Osteoblast (primary cell): ENCODE data around the gene DOCK1. TPM values are rescaled to one million over a fixed set of nuclear protein-coding genes. Genes with fewer than 3 reads are reported as not detected.

ENCODE experiments used
- DNase-seq: peaks from one replicate; pipeline ENCODE4 v3.0.0; 2011; ENCODE audit warnings: low spot score, mixed read lengths; ENCODE audit not compliant: insufficient read length; ENCODE audit errors: missing footprints
- H2AFZ ChIP-seq: 2 replicates; pipeline ENCODE4 v1.6.0; 2011; ENCODE audit warnings: mild to moderate bottlenecking, low read length
- H3K27ac ChIP-seq: 2 replicates; pipeline ENCODE4 v1.5.1; 2011; ENCODE audit warnings: mild to moderate bottlenecking, low read depth, low read length, moderate library complexity
- H3K27me3 ChIP-seq: 2 replicates; pipeline ENCODE4 v1.6.0; 2012; ENCODE audit warnings: mild to moderate bottlenecking, control low read depth, inconsistent platforms, low read length, moderate library complexity; ENCODE audit not compliant: insufficient read depth
- H3K36me3 ChIP-seq: 2 replicates; pipeline ENCODE4 v1.5.1; 2011; ENCODE audit warnings: mild to moderate bottlenecking, low read length, control low read depth, moderate library complexity; ENCODE audit not compliant: insufficient read depth
- H3K4me1 ChIP-seq: 2 replicates; pipeline ENCODE4 v1.5.1; 2011; ENCODE audit warnings: mild to moderate bottlenecking, low read length, control low read depth, moderate library complexity; ENCODE audit not compliant: insufficient read depth
- H3K4me2 ChIP-seq: 2 replicates; pipeline ENCODE4 v1.6.0; 2011; ENCODE audit warnings: mild to moderate bottlenecking, low read length; ENCODE audit not compliant: insufficient read depth
- H3K4me3 ChIP-seq: fragments of 200-600 bp; sonication (generic); 3 replicates; pipeline ENCODE4 v1.5.1; 2012; ENCODE audit warnings: mild to moderate bottlenecking, low read length, inconsistent platforms; ENCODE audit not compliant: insufficient read depth
- H3K79me2 ChIP-seq: 2 replicates; pipeline ENCODE4 v1.6.0; 2012; ENCODE audit warnings: mild to moderate bottlenecking, low read length, control low read depth, inconsistent platforms; ENCODE audit not compliant: insufficient read depth
- H3K9me3 ChIP-seq: 2 replicates; pipeline ENCODE4 v1.5.1; 2011; ENCODE audit warnings: low read depth, low read length, control low read depth
- H4K20me1 ChIP-seq: 2 replicates; pipeline ENCODE4 v1.6.0; 2012; ENCODE audit warnings: mild to moderate bottlenecking, low read length, control low read depth; ENCODE audit not compliant: insufficient read depth
- total RNA-seq: library from RNA; depleted of rRNA; stranded (reverse); fragments of >200 nt; gene quantifications from 2 replicates; pipeline ENCODE4 v1.2.3, GENCODE V29; 2012
- TF ChIP-seq, protein P1 (sequence below): IDR thresholded peaks from 2 replicates; pipeline ENCODE4 v1.5.1; 2011; ENCODE audit warnings: mild to moderate bottlenecking, low read depth, low read length, moderate library complexity; ENCODE audit errors: extremely low read depth

Gene DOCK1
- total RNA-seq, 1 donor = 80.3 TPM

DNA sequence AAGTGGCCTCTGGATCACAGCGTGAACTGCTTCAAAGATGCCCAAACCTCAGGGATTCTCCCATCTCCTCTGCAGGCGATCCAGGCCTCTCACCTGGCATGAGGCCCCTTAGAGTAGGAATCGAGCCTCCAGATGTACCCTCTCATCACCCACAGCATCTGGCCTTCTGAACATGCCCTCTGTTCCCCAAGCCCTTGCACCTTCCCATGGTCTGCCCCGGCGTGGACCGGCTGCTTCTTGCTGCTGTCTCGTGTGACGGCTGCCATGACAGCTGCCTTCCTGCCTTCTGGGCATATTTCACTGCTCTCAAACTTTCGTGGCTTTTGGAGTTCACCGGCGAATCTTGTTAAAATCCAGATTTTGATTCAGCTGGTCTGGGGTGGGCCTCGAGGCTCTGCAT, 486.6 kb downstream of the DOCK1 start:
- H3K79me2 ChIP-seq = no peaks in the 10 kb centered on the region
- TF ChIP-seq, protein P1, sequence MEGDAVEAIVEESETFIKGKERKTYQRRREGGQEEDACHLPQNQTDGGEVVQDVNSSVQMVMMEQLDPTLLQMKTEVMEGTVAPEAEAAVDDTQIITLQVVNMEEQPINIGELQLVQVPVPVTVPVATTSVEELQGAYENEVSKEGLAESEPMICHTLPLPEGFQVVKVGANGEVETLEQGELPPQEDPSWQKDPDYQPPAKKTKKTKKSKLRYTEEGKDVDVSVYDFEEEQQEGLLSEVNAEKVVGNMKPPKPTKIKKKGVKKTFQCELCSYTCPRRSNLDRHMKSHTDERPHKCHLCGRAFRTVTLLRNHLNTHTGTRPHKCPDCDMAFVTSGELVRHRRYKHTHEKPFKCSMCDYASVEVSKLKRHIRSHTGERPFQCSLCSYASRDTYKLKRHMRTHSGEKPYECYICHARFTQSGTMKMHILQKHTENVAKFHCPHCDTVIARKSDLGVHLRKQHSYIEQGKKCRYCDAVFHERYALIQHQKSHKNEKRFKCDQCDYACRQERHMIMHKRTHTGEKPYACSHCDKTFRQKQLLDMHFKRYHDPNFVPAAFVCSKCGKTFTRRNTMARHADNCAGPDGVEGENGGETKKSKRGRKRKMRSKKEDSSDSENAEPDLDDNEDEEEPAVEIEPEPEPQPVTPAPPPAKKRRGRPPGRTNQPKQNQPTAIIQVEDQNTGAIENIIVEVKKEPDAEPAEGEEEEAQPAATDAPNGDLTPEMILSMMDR = no peak
- H3K27ac ChIP-seq = no peak overlapping the region
- H2AFZ ChIP-seq = no peak overlapping the region
- DNase-seq = no peak
- H3K36me3 ChIP-seq = peaks cover 10% of the 10 kb centered on the region
- no peak overlapping the region for H3K4me3 ChIP-seq
- no peaks in the 10 kb centered on the region for H4K20me1 ChIP-seq
- H3K27me3 ChIP-seq = no peaks in the 10 kb centered on the region
- H3K4me1 ChIP-seq = no peaks in the 10 kb centered on the region
- no peak overlapping the region for H3K4me2 ChIP-seq
- H3K9me3 ChIP-seq = no peaks in the 10 kb centered on the region

DNA sequence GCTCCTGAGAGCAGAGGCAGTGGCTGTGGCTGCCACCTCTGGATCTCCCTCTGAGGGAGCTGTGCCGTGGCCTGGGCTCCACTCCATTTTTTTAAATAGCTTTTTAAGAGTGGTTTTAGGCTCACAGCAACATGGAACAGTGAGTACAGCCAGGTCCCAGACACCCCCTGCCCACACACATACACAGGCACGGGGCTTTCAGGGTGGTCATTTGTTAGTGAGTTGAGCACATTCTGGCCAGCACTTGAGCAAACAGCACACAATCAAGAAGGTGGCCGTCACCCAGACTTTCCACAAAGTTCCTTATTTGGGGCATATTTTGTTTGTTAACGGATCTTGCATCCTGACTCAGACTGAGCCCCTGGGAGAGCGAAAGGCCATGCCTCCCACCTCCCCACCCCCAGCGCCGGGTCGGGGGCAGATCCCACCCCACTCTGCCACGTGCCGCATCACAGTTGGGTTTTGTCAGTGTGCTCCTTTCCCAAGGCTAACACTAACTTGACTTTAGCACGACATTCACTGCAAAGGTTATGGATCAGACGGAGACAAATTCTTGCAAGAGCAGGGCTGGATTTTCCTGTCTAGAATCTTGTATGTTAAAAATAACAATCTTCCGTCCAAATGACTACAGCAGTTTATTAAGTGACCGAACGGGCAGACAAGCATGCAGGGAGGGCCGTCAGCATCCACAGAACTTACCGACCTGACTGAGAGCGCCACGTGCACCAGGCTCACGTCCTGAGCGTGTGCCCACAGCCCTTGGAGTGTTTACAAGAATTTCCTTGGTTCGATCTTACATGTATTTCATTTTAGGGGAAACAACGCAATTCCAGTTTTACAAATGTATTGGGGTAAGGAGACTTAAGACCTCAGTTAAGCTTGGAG, 487.4 kb downstream of the DOCK1 start:
- Histone ChIP-seq H3K9me3 (no peaks in the 10 kb centered on the region), H3K27me3 (no peaks in the 10 kb centered on the region), H4K20me1 (no peaks in the 10 kb centered on the region), H3K79me2 (no peaks in the 10 kb centered on the region), H3K4me2 (no peak overlapping the region), H3K36me3 (peaks cover 8% of the 10 kb centered on the region), H3K4me1 (no peaks in the 10 kb centered on the region), H3K4me3 (no peak overlapping the region), H2AFZ (no peak overlapping the region), H3K27ac (no peak overlapping the region)
- TF ChIP-seq, protein P1 = no peak
- no peak for DNase-seq

DNA sequence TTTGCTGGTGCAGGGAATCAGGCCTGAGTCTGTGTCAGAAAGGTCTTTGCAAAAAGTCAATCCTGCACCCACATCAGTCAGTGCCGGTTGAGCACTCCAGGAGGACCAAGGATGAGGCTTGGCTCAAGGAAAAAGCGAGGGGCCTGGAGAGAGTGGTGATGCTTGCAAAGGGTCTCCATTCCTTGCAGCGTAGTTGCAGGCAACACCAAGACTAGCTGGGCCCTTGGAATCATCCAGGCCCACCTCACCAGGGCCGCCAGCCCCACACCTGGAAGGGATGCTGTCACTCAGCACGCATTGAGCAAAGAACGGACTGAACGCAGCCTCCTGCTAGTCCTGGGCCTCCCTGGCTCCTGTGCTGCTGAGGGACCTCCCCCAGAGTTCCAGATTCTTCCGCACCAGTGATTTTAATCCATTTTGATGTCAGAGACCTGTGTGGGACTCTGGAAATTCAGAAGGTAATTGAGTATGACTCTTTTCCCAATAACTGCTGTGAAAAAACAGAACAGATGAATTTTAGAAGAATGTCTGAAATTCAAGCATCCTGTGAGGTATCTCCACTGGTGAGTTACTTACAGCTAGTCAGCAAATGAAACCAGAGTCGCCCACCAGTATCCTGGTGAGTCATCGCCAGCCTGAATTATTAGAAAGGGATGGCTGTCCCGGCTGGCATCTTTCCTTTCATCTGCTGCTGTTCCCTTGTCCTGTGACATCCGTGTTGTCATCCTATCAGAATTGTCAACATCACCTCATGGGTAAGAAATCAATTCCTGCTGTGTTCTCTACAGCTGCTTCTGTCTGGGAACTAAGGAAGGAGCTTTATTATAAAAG, 493.1 kb downstream of the DOCK1 start:
- Histone ChIP-seq H3K4me1 (peaks cover 10% of the 10 kb centered on the region), H2AFZ (no peak overlapping the region), H3K79me2 (no peaks in the 10 kb centered on the region), H3K9me3 (no peaks in the 10 kb centered on the region), H3K4me2 (no peak overlapping the region), H3K4me3 (no peak overlapping the region), H4K20me1 (peaks cover 7% of the 10 kb centered on the region), H3K27ac (peak overlapping the region; percentile 23), H3K36me3 (peaks cover 6% of the 10 kb centered on the region), H3K27me3 (no peaks in the 10 kb centered on the region)
- TF ChIP-seq, protein P1 = no peak
- DNase-seq = peak; percentile 86

DNA sequence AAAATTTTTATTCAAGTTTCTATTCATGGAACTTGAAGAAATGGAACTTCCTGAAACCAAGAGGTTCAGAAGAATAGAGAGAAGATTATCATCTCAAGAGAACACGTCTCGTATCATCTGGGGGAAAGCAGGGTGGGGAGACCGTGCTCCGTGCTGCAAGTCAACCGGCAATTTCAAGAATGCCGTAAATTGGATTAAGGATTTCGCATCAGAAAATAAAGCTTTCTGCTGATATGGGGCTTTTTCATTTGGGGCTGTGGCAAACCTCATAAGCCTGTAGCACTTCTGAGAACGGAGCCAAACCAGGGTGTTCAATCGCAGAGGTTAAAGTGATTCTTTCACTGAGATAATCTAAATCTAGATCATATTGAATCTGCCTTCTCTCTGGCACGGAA, 493.7 kb downstream of the DOCK1 start:
- Histone ChIP-seq H3K27me3 (no peaks in the 10 kb centered on the region), H3K9me3 (no peaks in the 10 kb centered on the region), H2AFZ (no peak overlapping the region), H3K4me2 (no peak overlapping the region), H3K4me1 (peaks cover 10% of the 10 kb centered on the region), H4K20me1 (peaks cover 7% of the 10 kb centered on the region), H3K79me2 (no peaks in the 10 kb centered on the region), H3K4me3 (no peak overlapping the region), H3K27ac (no peak overlapping the region), H3K36me3 (peaks cover 6% of the 10 kb centered on the region)
- TF ChIP-seq, protein P1 = no peak
- DNase-seq = no peak
